CD4-positive, alpha-beta T cell treated with Interleukin-6 at 100 ng/mL for 8 hours (primary cell): ENCODE results near the gene UPK3BL1.
"Not testable (repeated sequence)": the region's sequence is repeated elsewhere in the genome, so short reads cannot be mapped to it uniquely, and the experiment has no call there.

Experiments used
- DNase-seq: peaks from one replicate; pipeline ENCODE4 v3.0.0-alpha.2; 2020; ENCODE audit warnings: mixed read lengths, low spot score

Gene UPK3BL1

GRCh38 chr7:102642691-102643090 is at the start of gene UPK3BL1:
Gene UPK3BL1 (minus strand): TSS chr7:102642791. CDS start chr7:102642741, 50 bp downstream.
- DNase-seq = not testable (repeated sequence)

- not testable (repeated sequence) for DNase-seq
Observed at GRCh38 chr7:102690602-102691001, 48.0 kb upstream of the UPK3BL1 start.

GRCh38 chr7:102689436-102690282 is 47.1 kb upstream of the UPK3BL1 start:
- not testable (repeated sequence) for DNase-seq

GRCh38 chr7:102688299-102689036 is 45.9 kb upstream of the UPK3BL1 start:
- DNase-seq = not testable (repeated sequence)

GRCh38 chr7:102682560-102682959 is 40.0 kb upstream of the UPK3BL1 start:
- DNase-seq = not testable (repeated sequence)

- not testable (repeated sequence) for DNase-seq
Observed at GRCh38 chr7:102680780-102681179, 38.2 kb upstream of the UPK3BL1 start.

GRCh38 chr7:102675545-102675944 is 33.0 kb upstream of the UPK3BL1 start:
- not testable (repeated sequence) for DNase-seq

- not testable (repeated sequence) for DNase-seq
Observed at GRCh38 chr7:102673447-102674067, 31.0 kb upstream of the UPK3BL1 start.

GRCh38 chr7:102671956-102672307 is 29.3 kb upstream of the UPK3BL1 start:
- DNase-seq = not testable (repeated sequence)

GRCh38 chr7:102671166-102671955 is 28.8 kb upstream of the UPK3BL1 start, which contains the start of gene POLR2J2:
Gene POLR2J2 (minus strand): TSS chr7:102671663. CDS start chr7:102671601, 62 bp downstream.
- DNase-seq = not testable (repeated sequence)

GRCh38 chr7:102667523-102667922 is 24.9 kb upstream of the UPK3BL1 start:
- DNase-seq = not testable (repeated sequence)

GRCh38 chr7:102666850-102667249 is 24.3 kb upstream of the UPK3BL1 start:
- DNase-seq = not testable (repeated sequence)

- DNase-seq = not testable (repeated sequence)
Observed at GRCh38 chr7:102664765-102665164, 22.2 kb upstream of the UPK3BL1 start.

GRCh38 chr7:102649924-102650323 is 7.3 kb upstream of the UPK3BL1 start, which contains the start of gene SPDYE2B:
Gene SPDYE2B (plus strand): TSS chr7:102650319. CDS start chr7:102652349, 2,030 bp downstream.
- not testable (repeated sequence) for DNase-seq

GRCh38 chr7:102647813-102648212 is 5.2 kb upstream of the UPK3BL1 start:
- DNase-seq = not testable (repeated sequence)

- DNase-seq = not testable (repeated sequence)
Observed at GRCh38 chr7:102643404-102643803, 813 bp upstream of the UPK3BL1 start.

- DNase-seq = not testable (repeated sequence)
Observed at GRCh38 chr7:102638848-102639247, 3.7 kb downstream of the UPK3BL1 start.

GRCh38 chr7:102636956-102637355 is 5.6 kb downstream of the UPK3BL1 start:
- not testable (repeated sequence) for DNase-seq

- not testable (repeated sequence) for DNase-seq
Observed at GRCh38 chr7:102635354-102635753, 7.2 kb downstream of the UPK3BL1 start.

- not testable (repeated sequence) for DNase-seq
Observed at GRCh38 chr7:102634299-102634698, 8.3 kb downstream of the UPK3BL1 start.

GRCh38 chr7:102630622-102631021 is 12.0 kb downstream of the UPK3BL1 start:
- not testable (repeated sequence) for DNase-seq
